ENCODE measurements around the gene TMEM145. TPM values are rescaled to one million over a fixed set of nuclear protein-coding genes. Genes with fewer than 3 reads are reported as not detected.

Gene TMEM145
- total and polyA plus RNA-seq, 10 of the 15 experiments (the other 5 are each of a cell fraction or from before 2014, with no cell fraction given), result 0.04 to 0.97 (median 0.16) TPM; not detected in 4

GRCh38 chr19:42279902-42280814 lies 33.0 kb upstream of the TMEM145 start (continued):
- TF ChIP-seq STAT1 (conservative IDR thresholded peaks at IDR 0.05), result no peak
- peak; percentile 73 for TF ChIP-seq YY1 (IDR thresholded peaks at IDR 0.05; ENCODE audit: low read depth, low read length)
- peak; percentile 48 for TF ChIP-seq IKZF1 (conservative IDR thresholded peaks at IDR 0.05)
- TF ChIP-seq SPI1 (IDR thresholded peaks at IDR 0.05; ENCODE audit: borderline replicate concordance, insufficient read depth, low read depth, low read length), result no peak
- no peak for TF ChIP-seq MEF2A (IDR thresholded peaks at IDR 0.05; ENCODE audit: insufficient read depth, low read depth, low read length)
- TF ChIP-seq MTA2 (IDR thresholded peaks at IDR 0.05; ENCODE audit: low read depth), result peak; percentile 17; the same call in 1 of the 2 replicates
- TF ChIP-seq BACH1 (IDR thresholded peaks at IDR 0.05; ENCODE audit: borderline replicate concordance), result peak; percentile 89
- no peak for TF ChIP-seq POLR2AphosphoS5 (IDR thresholded peaks at IDR 0.05; ENCODE audit: low read length)
- TF ChIP-seq ASH2L (IDR thresholded peaks at IDR 0.05; ENCODE audit: borderline replicate concordance, low read depth), result no peak
- no peak for TF ChIP-seq ZBTB4 (CRISPR knock-in tag; IDR thresholded peaks at IDR 0.05)
- TF ChIP-seq ETV6 (conservative IDR thresholded peaks at IDR 0.05 in 1 of 2, IDR thresholded peaks at IDR 0.05 in 1 of 2; ENCODE audit: borderline replicate concordance in 1 of 2, low read depth in 1 of 2), result no peak
- no peak for TF ChIP-seq ZBTB40 (IDR thresholded peaks at IDR 0.05; ENCODE audit: borderline replicate concordance)
- TF ChIP-seq SUZ12 (IDR thresholded peaks at IDR 0.05; ENCODE audit: unreplicated experiment), result no peak
- no peak for TF ChIP-seq ZNF24 (IDR thresholded peaks at IDR 0.05)
- no peak for TF ChIP-seq SRF (IDR thresholded peaks at IDR 0.05; ENCODE audit: low read depth in 2 of 2, low read length in 2 of 2)
- TF ChIP-seq SIX5 (IDR thresholded peaks at IDR 0.05; ENCODE audit: low read depth, low read length, severe bottlenecking), result no peak
- TF ChIP-seq RAD21 (IDR thresholded peaks at IDR 0.05; ENCODE audit: insufficient read depth, low read depth, low read length), result peak; percentile 84
- peak; percentile 89 for TF ChIP-seq POLR2AphosphoS2 (IDR thresholded peaks at IDR 0.05; ENCODE audit: low read depth, low read length)
- TF ChIP-seq ZBED1 (IDR thresholded peaks at IDR 0.05; ENCODE audit: borderline replicate concordance), result no peak
- TF ChIP-seq SREBF1 (IDR thresholded peaks at IDR 0.05; ENCODE audit: low read length), result no peak
- TF ChIP-seq NR2C2 (IDR thresholded peaks at IDR 0.05; ENCODE audit: borderline replicate concordance, control insufficient read depth, insufficient read length, low read depth), result no peak
- TF ChIP-seq TCF12 (IDR thresholded peaks at IDR 0.05; ENCODE audit: low read depth, low read length), result 0 out of 2 replicates have a peak, but pooled peaks have one; percentile 29
- peak; percentile 95 for TF ChIP-seq SP1 (IDR thresholded peaks at IDR 0.05; ENCODE audit: low read depth, low read length)
- peak; percentile 33; the same call in 1 of the 2 replicates for TF ChIP-seq HCFC1 (IDR thresholded peaks at IDR 0.05; ENCODE audit: low read length)

Measured in GM12878 (cell line).